ENCODE results near the gene SLC37A1.
"Not testable (repeated sequence)": the region's sequence is repeated elsewhere in the genome, so short reads cannot be mapped to it uniquely, and the experiment has no call there.

SLC37A1 gene

DNA sequence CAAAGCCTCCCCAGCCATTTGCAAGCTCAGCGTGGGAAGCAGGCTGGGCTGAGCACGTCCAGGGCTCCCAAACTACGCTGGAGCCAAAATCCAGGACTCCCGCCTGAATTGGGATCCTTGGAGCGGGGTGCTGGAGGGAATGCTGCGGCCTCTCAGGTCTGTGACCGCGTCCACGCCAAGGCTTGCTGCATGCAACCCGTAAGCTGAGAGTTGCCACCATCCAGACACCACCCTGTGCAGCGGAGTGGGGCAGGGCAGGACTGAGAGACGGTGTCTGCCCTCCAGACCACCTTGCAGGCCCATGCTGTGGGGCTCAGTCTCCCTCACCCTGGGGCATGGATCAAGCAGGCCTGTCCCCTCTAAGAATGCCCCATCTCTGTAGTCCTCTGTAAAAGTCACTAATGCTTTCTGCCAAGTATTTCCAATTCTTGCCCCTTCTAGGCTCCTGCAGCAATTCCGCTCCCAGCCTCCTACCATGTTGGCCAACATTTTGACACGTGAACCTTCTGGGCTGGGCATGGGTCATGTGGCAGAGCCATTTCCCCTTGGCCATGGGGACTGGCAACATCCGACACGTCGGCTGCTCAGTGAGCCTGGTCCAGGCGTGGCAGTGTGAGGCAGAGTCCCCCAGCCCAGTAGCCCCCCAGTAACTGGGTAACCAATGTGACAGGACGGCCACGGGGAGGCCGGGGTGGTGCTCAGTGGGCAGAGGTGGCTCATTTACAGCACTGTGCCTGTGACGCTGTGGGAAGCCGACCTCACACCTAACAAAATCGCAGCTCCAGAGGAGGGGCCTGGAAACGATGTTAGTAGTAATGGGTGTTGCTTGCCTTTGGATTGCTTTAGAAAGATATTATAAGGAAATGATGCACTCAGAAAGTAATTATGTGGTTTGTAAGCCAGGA lies 81.9 kb downstream of the SLC37A1 start:
- DNase-seq (ENCODE audit: low read depth), result no peak

DNA sequence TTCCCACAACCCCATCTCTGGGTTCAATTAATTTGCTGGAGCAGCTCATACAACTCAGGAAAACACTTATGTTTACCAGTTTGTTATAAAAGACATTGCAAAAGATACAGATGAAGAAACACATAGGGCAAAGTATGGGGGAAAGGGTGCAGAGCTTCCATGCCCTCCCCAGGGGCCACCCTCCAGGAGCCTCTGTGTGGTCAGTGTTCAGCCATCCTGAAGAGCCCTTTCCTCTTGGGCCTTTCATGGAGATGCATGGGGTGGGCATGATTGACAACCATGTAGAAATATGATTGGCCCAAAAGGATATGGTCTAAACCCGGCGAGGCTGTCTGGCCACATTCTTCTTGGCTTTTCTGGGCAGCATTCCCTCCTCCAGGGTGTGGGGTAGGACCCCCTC lies 83.0 kb downstream of the SLC37A1 start:
- no peak for DNase-seq (ENCODE audit: low read depth)

DNA sequence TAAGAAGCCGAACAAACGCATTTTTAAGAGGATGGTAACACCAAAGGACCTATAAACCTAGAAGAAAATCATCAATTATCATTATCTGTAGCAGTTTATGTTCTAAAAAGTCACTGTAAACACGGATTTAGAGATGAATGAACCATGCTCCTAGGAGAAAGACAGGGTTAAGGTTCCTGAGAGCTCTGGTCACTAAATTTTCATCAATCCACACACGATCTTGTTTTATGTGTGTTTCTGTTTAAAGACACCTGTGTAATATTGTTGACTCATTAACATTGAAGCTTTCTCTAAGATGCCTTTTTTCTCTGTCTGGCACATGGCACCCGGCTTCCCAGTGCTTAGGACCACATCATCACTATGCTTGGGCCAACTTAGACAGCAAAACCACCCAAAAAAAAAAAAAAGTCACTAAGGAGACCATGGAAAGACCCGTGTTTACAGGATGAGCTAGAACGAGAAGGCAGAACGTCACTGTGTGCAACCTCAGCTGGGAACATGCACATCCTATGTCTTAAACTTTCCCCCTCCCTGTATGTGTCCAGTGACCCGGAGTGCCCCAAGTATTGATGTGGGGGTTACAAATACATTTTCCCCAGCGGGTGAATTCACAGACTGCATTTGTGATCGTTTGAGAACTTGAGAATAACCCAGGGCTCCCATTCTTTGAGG lies 84.0 kb downstream of the SLC37A1 start:
- no peak for DNase-seq (ENCODE audit: low read depth)

DNA sequence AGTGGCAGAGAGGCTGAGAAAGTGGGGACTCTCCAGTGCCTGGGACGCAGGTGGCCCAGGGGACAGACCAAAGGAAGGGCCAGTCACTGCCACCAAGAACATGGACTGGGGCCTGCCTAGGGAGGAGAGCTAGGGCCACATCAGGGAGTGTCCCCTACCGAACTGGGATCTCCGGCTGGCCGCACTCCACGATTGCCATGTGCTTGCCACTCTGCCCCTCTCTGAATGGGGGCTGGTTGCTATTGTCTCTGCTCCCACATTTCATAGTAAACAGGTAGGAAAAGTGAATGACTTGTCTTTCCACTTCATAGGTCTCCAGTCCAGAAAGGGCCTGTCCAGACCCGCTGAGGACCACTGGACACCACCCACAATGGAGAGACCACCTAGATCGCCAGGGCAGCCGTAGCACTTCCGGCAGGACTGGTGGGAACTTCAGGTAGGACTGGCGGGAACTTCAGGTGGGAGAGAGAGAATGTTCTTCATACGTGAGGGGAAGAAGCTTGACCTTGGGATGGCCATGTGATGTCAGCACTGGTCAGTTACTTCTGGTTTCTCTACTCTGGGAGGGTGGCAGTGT lies 84.6 kb downstream of the SLC37A1 start:
- DNase-seq (ENCODE audit: low read depth), result no peak

- no peak for DNase-seq (ENCODE audit: low read depth)
Measured at GRCh38 chr21:42599486-42599885, 85.8 kb downstream of the SLC37A1 start.

- no peak for DNase-seq (ENCODE audit: low read depth)
Measured at GRCh38 chr21:42599962-42600361, 86.3 kb downstream of the SLC37A1 start.

GRCh38 chr21:42601656-42602055 lies 88.0 kb downstream of the SLC37A1 start:
- no peak for DNase-seq (ENCODE audit: low read depth)

DNA sequence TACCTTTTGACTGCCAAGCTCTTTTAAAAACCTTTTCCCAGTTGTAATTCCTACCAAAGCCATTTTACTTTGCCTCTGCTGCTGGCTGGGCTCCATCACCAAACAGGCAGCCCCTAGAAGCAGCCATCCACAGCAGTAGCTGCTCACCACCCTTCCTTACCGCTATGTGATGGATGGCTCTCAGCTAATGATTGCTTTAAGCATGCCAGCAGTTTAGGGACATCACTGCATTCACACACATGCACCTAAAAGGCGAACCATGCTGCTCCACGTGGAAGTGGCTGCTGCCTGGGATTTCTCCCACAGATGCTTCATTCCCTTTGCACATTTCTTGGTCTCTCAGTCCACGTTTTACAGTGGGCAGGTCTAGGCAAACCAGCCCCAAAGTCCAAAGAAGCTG lies 93.5 kb downstream of the SLC37A1 start:
- no peak for DNase-seq (ENCODE audit: low read depth)

DNA sequence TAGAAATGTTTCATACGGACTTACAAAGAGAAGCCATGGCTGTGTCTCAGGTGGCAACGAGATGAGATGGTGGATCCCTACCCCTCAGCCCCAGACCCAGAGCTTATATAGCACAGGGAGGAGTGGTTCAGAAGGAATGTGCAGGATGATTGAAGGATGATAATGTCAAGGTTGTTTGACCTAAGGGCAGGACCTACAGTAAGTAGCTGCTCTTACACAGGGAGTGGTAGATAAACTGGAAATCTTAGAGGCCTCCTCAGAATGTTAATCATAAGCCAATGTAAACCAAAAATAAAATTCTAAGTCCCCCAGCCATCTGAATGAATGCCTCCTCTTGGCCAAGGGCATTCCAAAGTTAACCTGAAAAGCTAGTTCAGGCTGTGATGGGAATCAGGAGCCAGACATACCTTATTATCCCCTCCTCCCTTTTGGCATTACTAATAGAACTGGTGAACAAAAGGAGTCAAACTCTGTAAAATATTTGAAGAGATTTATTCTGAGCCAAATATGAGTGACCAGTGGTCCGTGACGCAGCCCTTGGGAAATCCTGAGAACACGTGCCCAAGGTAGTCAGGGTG lies 94.0 kb downstream of the SLC37A1 start:
- no peak for DNase-seq (ENCODE audit: low read depth)

DNA sequence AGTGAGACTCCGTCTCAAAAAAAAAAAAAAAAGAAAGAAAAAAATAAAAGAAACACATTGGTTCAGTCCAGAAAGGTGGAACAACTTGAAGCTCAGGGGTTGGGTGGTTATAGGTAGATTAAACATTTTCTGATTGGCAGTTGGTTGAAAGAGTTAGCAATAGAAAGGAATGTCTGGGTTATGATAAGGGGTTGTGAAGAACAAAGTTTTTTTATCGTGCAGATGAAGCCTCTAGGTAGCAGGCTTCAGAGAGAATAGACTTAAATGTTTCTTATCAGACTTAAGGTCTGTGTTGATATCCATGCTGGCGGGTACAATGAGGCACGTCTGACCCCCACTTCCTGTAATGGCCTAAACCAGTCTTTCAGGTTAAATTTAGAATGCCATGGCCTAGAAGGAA lies 94.8 kb downstream of the SLC37A1 start:
- no peak for DNase-seq (ENCODE audit: low read depth)

DNA sequence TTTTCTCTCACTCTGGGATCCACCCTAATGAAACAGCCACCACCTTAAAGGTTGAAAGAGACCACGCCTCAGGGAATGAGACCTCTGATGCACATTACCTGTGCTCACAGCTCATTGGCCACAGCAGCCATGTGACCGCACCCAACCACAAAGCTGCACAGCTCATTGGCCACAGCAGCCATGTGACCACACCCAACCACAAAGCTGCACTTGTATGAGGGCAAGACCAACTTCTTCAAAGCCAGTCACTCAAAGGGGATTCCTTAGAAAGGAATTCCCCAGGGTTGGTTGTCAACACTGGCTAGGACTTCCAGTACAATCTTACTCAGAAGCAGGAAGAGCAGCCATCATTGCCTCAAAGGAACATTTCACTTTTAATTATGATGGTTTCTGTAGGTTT lies 96.2 kb downstream of the SLC37A1 start:
- no peak for DNase-seq (ENCODE audit: low read depth)

DNA sequence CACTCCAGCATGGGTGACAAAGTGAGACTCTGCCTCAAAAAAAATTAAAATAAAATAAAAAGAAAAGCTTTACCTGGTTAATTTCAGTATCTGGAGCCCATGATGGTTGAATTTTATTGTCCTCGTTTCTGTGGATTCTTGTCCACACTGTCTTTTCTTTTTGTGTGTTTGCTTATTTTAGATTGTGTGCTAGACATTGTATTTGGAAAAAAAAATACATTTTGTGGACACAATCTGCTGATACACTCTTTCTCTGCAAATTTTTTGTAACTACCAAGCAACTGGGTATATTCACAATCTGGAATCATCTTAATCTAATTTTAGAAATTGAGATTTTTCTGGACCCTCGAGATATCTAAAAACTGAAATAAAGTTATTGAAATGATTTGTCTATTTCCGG lies 98.2 kb downstream of the SLC37A1 start:
- DNase-seq (ENCODE audit: low read depth), result no peak

DNA sequence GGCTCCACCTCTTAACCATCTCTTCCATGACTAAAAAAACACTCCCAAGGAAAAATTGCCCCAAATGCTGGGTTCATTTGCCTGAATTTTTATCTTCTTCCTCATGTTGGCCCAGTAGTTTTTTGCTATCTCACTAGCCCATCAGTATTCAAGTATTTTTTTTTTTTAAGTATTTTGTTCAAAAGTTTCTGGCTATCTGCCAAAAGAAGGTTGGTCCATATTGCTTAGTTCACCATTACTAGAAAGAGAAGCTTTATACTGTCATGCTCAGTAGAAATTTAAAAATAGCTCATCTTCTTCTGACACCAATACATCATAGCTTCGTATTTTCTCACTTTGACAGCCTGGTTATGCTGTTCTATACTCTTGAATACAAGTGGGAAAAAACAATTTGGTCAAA lies 98.7 kb downstream of the SLC37A1 start:
- no peak for DNase-seq (ENCODE audit: low read depth)

- DNase-seq (ENCODE audit: low read depth), result no peak
Measured at GRCh38 chr21:42613756-42614155, 100.1 kb downstream of the SLC37A1 start.

DNA sequence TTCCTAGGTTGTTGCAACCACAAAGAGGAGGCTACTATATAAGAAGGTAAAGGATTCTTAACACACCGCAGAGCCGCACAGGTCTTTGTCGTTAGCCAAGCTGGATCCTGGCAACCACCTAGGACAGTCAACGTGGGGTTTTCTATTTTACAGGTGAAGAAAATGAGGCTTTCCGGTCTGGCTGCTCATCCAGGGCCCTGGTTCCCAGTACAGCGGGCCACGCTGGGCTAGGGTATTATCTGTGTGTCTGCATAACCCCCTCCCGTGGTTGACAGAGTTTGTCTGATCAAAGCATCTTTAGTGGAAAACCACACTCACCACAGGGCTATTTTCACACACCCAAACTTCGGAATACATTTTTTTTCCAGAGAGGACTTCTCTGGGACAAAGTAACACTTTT lies 100.7 kb downstream of the SLC37A1 start:
- DNase-seq (ENCODE audit: low read depth), result no peak

DNA sequence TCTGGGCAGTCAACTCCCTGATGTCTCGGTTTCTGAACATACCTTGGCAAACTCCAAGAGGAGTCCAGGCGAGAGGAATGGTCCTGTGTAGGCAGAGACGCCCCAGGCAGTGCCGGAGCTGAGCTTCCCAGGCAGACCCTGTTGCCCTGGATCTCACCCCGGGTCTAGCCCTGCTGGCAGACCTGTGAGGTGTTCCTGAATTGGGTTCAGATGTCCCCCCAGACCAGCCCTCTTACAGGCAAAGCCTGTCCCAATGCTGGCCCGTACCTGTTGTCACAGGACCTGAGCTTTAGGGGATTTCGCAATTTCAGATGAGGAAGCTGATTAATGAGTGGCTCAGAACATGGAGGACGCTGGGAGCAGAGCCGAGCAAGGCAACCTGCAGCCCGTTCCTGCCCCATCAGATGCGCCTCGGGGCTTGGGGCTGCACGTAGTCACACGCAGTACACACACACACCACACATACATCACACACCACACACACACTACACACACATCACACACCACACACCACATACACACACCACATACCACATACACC lies 101.2 kb downstream of the SLC37A1 start:
- no peak for DNase-seq (ENCODE audit: low read depth)

DNA sequence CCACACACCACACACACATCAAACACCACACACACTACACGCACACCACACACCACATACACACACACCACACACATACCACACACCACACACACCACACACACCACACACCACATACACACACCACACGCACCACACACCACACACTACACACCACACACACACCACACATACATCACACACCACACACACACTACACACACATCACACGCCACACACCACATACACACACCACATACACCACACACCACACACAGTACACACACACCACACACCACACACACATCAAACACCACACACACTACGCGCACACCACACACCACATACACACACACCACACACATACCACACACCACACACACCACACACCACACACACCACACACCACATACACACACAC lies 101.7 kb downstream of the SLC37A1 start:
- not testable (repeated sequence) for DNase-seq (ENCODE audit: low read depth)

DNA sequence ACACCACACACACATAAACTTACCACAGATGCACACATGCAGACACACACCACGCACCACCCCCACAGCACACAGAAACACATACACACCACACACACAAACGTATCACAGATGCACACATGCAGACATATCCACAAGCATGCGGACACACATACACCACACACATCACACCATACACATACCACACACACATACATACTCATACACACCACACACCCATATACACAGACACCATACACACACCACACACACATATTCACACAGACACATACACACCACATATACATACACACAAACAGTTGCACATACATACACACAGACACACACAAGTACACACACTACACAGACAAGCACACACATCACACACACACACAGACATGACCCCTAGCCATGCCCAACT lies 102.3 kb downstream of the SLC37A1 start:
- DNase-seq (ENCODE audit: low read depth), result no peak

DNA sequence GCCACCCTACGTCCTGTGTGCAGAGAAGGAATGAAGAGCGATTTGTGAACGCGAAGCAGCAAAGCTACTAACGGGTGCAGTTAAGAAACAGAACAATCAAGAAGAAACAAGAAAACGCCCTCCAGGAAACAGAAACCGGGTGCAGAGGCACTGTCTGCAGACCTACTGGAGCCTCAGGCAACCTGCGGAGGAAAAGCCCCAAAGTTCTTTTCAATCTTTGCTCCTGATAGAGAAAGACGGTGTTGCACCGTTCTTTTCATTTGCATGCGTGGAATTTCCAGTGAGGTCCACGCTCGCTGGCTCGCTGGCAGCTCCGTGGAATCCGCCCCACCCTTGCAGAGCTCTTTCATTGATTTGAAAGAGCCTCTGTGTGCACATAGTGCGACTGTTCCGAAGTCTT lies 102.8 kb downstream of the SLC37A1 start:
- no peak for DNase-seq (ENCODE audit: low read depth)

GRCh38 chr21:42616941-42617340 lies 103.3 kb downstream of the SLC37A1 start:
- no peak for DNase-seq (ENCODE audit: low read depth)

DNA sequence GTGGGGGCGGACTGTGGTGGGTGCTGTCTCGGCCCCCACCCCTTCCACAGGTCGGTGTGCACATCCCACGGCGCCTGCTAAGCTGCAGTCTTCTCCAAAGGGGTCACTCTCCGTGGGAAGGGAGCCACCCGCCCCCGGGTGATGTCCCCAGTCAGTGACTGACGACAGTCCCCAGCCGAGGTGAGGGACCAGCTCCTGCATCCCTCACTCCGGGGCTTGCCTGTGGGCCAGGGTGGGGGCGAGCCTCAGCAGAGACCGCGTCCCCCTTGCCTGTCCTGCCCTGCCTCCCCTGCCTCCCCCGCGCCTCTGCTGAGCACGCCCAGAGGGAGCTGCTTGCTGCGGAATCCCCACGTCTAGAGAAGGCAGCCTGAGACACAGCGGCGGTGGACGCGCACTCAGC lies 103.8 kb downstream of the SLC37A1 start:
- DNase-seq (ENCODE audit: low read depth), result no peak

- DNase-seq (ENCODE audit: low read depth), result no peak
Measured at GRCh38 chr21:42618707-42619102, 105.1 kb downstream of the SLC37A1 start.

GRCh38 chr21:42619166-42619565 lies 105.5 kb downstream of the SLC37A1 start:
- no peak for DNase-seq (ENCODE audit: low read depth)

Data from stimulated activated CD8-positive, alpha-beta memory T cell treated with anti-CD3 and anti-CD28 coated beads, Interleukin-15, amount 100 ng/mL, for 24 hours (primary cell).